GM23338 (cell line): ENCODE results near the gene CSTB. TPM values are rescaled to one million over a fixed set of nuclear protein-coding genes. Genes with fewer than 3 reads are reported as not detected.

Experiments used
- ATAC-seq: fragments of 200-7000 bp; cut with Tn5 transposase; 3 replicates; pipeline ENCODE4 v1.9.1; 2020
- DNase-seq: peaks from one replicate; pipeline ENCODE4 v3.0.0-alpha.2; 2015; ENCODE audit warnings: low spot score
- H2AFZ ChIP-seq: fragments of 200-600 bp; sonication (generic); 2 replicates; pipeline ENCODE4 v1.8.0; 2016; ENCODE audit warnings: antibody characterized with exemption, mild to moderate bottlenecking, moderate library complexity
- H3F3A ChIP-seq: fragments of 200-600 bp; sonication (generic); replicated peaks from 2 replicates; pipeline ENCODE4 v1.8.0; 2017; ENCODE audit warnings: antibody characterized with exemption, mixed run types, low read depth
- H3K27ac ChIP-seq: fragments of 200-600 bp; sonication (generic); 2 replicates; pipeline ENCODE4 v1.6.1; 2016; ENCODE audit warnings: low read depth
- H3K27me3 ChIP-seq: fragments of 200-600 bp; sonication (generic); 2 replicates; pipeline ENCODE4 v1.8.0; 2016; ENCODE audit warnings: mild to moderate bottlenecking, mixed run types, moderate library complexity; ENCODE audit not compliant: insufficient read depth
- H3K36me3 ChIP-seq: fragments of 200-600 bp; sonication (generic); 2 replicates; pipeline ENCODE4 v1.8.0; 2016; ENCODE audit warnings: mild to moderate bottlenecking; ENCODE audit not compliant: insufficient read depth
- H3K4me1 ChIP-seq: fragments of 200-600 bp; sonication (generic); 2 replicates; pipeline ENCODE4 v1.8.0; 2016; ENCODE audit warnings: mild to moderate bottlenecking, moderate library complexity; ENCODE audit not compliant: insufficient read depth
- H3K4me2 ChIP-seq: fragments of 200-600 bp; sonication (generic); 2 replicates; pipeline ENCODE4 v1.7.1; 2017; ENCODE audit warnings: mixed run types
- H3K4me3 ChIP-seq: fragments of 200-600 bp; sonication (generic); 2 replicates; pipeline ENCODE4 v1.6.1; 2016; ENCODE audit warnings: mixed run types
- H3K79me2 ChIP-seq: fragments of 200-600 bp; sonication (generic); replicated peaks from 2 replicates; pipeline ENCODE4 v1.8.0; 2017; ENCODE audit warnings: mild to moderate bottlenecking; ENCODE audit not compliant: insufficient read depth
- H3K9me2 ChIP-seq: fragments of 200-600 bp; sonication (generic); 2 replicates; pipeline ENCODE4 v1.8.0; 2017; ENCODE audit not compliant: insufficient read depth
- H4K20me1 ChIP-seq: fragments of 200-600 bp; sonication (generic); replicated peaks from 2 replicates; pipeline ENCODE4 v1.8.0; 2017; ENCODE audit warnings: mild to moderate bottlenecking; ENCODE audit not compliant: insufficient read depth
- H3K27ac Mint-ChIP-seq: 2 replicates; pipeline ENCODE4 v1.8.0; 2020; ENCODE audit warnings: inconsistent platforms, mild to moderate bottlenecking, moderate library complexity, mixed read lengths
- H3K27me3 Mint-ChIP-seq: 3 replicates; pipeline ENCODE4 v1.8.0; 2022; ENCODE audit warnings: low read depth, mild to moderate bottlenecking, moderate library complexity, mixed read lengths, inconsistent platforms; ENCODE audit not compliant: insufficient read depth, poor library complexity
- H3K36me3 Mint-ChIP-seq: 3 replicates; pipeline ENCODE4 v1.8.0; 2021; ENCODE audit warnings: low read depth, mild to moderate bottlenecking, inconsistent platforms, moderate library complexity, mixed read lengths
- H3K4me1 Mint-ChIP-seq: 3 replicates; pipeline ENCODE4 v1.8.0; 2020; ENCODE audit warnings: mild to moderate bottlenecking, inconsistent platforms, mixed read lengths
- H3K4me3 Mint-ChIP-seq: 3 replicates; pipeline ENCODE4 v1.8.0; 2021; ENCODE audit warnings: moderate library complexity, mild to moderate bottlenecking, inconsistent platforms, mixed read lengths
- H3K9me3 Mint-ChIP-seq: 3 replicates; pipeline ENCODE4 v1.8.0; 2020; ENCODE audit warnings: moderate library complexity, mild to moderate bottlenecking, inconsistent platforms, mixed read lengths
- CTCF ChIP-seq, 2 experiments: fragments of 200-600 bp in 1 of 2; sonication (generic) in 1 of 2; conservative IDR thresholded peaks; 2 replicates each; pipeline versions ENCODE4 v1.5.1 to v1.6.1; 2016 to 2017; ENCODE audit warnings: antibody characterized with exemption in 2 of 2, low read depth in 2 of 2, mild to moderate bottlenecking in 2 of 2, moderate library complexity in 1 of 2
- ETS1 ChIP-seq: IDR thresholded peaks from 2 replicates; pipeline ENCODE4 v1.6.1; 2016; ENCODE audit warnings: antibody characterized with exemption
- EZH2 ChIP-seq: fragments of 200-600 bp; sonication (generic); IDR thresholded peaks from one replicate; pipeline ENCODE4 v1.8.0; 2017; ENCODE audit warnings: antibody characterized with exemption, mild to moderate bottlenecking, low read depth; ENCODE audit not compliant: unreplicated experiment
- EZH2phosphoT487 ChIP-seq: fragments of 200-600 bp; sonication (generic); IDR thresholded peaks from one replicate; pipeline ENCODE4 v1.8.1; 2018; ENCODE audit warnings: antibody characterized with exemption; ENCODE audit not compliant: unreplicated experiment
- JUNB ChIP-seq: IDR thresholded peaks from one replicate; pipeline ENCODE4 v1.6.1; 2016; ENCODE audit warnings: antibody characterized with exemption; ENCODE audit not compliant: unreplicated experiment
- REST ChIP-seq: IDR thresholded peaks from one replicate; pipeline ENCODE4 v1.6.1; 2018; ENCODE audit warnings: antibody characterized with exemption; ENCODE audit not compliant: unreplicated experiment
- STAT1 ChIP-seq: IDR thresholded peaks from one replicate; pipeline ENCODE4 v1.6.1; 2016; ENCODE audit warnings: antibody characterized with exemption; ENCODE audit not compliant: unreplicated experiment
- ZNF331 ChIP-seq: fragments of 250-450 bp; sonication (Bioruptor Pico); IDR thresholded peaks from 2 replicates; pipeline ENCODE4 v1.5.0; 2020; ENCODE audit warnings: low read depth, mild to moderate bottlenecking, moderate library complexity
- polyA plus RNA-seq: library from polyadenylated mRNA; unstranded; fragments of >200 nt; fragmentation: Nextera tagmentation; extraction: Ambion mirVana; gene quantifications from 2 replicates; pipeline ENCODE4 v1.2.1, GENCODE V29; 2016
- total RNA-seq: library from RNA; depleted of rRNA; stranded (reverse); fragments of >200 nt; shearing (Covaris generic); gene quantifications from 2 replicates; pipeline ENCODE4 v1.2.3, GENCODE V29; 2014

CSTB gene
- total and polyA plus RNA-seq, 2 experiments from 2014 or later, result 10.0 to 142 TPM

- Histone ChIP-seq H3K4me1 (no peaks in the 10 kb centered on the region), H4K20me1 (no peaks in the 10 kb centered on the region), H3K4me3 (no peak overlapping the region), H3K27me3 (no peaks in the 10 kb centered on the region), H3K9me2 (no peaks in the 10 kb centered on the region), H3K36me3 (no peaks in the 10 kb centered on the region), H2AFZ (no peak overlapping the region), H3K27ac (no peak overlapping the region), H3F3A (0 out of 2 replicates have a peak, but pooled peaks cover 3% of the 10 kb centered on the region), H3K4me2 (no peak overlapping the region), H3K79me2 (no peaks in the 10 kb centered on the region)
- ATAC-seq (no peak), DNase-seq (no peak)
- H3K27ac Mint-ChIP-seq, result no peak overlapping the region
- no peaks in the 10 kb centered on the region for H3K9me3 Mint-ChIP-seq
- H3K4me3 Mint-ChIP-seq, result no peak overlapping the region
- H3K36me3 Mint-ChIP-seq, result peaks cover 15% of the 10 kb centered on the region
- peaks cover 3% of the 10 kb centered on the region for H3K4me1 Mint-ChIP-seq
- H3K27me3 Mint-ChIP-seq, result peaks cover 11% of the 10 kb centered on the region
- TF ChIP-seq STAT1 (no peak), EZH2phosphoT487 (no peak), REST (no peak), EZH2 (no peak), CTCF (conservative IDR thresholded peaks at IDR 0.05; ENCODE audit: low read depth in 2 of 2) (no peak), ETS1 (no peak), ZNF331 (CRISPR knock-in tag) (no peak), JUNB (no peak)
Observed at GRCh38 chr21:43808367-43808766, 32.3 kb upstream of the CSTB start.
